Stomach (tissue), 9 donors: ENCODE measurements around the gene IFNG-AS1. TPM values are rescaled to one million over a fixed set of nuclear protein-coding genes. Genes with fewer than 3 reads are reported as not detected.

Experiments
- DNase-seq, 2 donors: peaks; one replicate each; pipeline versions ENCODE4 v3.0.0 to v3.0.0-alpha.2; 2013 to 2019
- H3K27ac ChIP-seq, 5 donors: fragments of 200-600 bp in 4 of 5; sonication (generic) in 4 of 5; one replicate each; pipeline ENCODE4 v1.5.1; 2013 to 2019; ENCODE audit warnings: mild to moderate bottlenecking in 1 of 5, moderate library complexity in 1 of 5
- H3K27me3 ChIP-seq, 3 donors: fragments of 200-600 bp; sonication (generic); one replicate each; pipeline ENCODE4 v1.5.1; 2017 to 2019; ENCODE audit warnings: mixed run types in 1 of 3
- H3K36me3 ChIP-seq, 4 donors: fragments of 200-600 bp; sonication (generic); 1 replicate in 3 of 4; 2 replicates in 1 of 4; pipeline ENCODE4 v1.5.1; 2016 to 2019
- H3K4me1 ChIP-seq, 4 donors: fragments of 200-600 bp; sonication (generic); one replicate each; pipeline ENCODE4 v1.5.1; 2016 to 2019
- H3K4me3 ChIP-seq, 4 donors: fragments of 200-600 bp; sonication (generic) in 3 of 4; one replicate each; pipeline ENCODE4 v1.5.1; 2016 to 2019; ENCODE audit warnings: mild to moderate bottlenecking in 1 of 4
- H3K9me3 ChIP-seq, 4 donors: fragments of 200-600 bp; sonication (generic); one replicate each; pipeline ENCODE4 v1.5.1; 2016 to 2019
- CTCF ChIP-seq, 7 experiments: fragments of 450-650 bp in 4 of 7; fragments of 200-600 bp in 3 of 7; sonication (generic) in 3 of 7; IDR thresholded peaks; one replicate each; pipeline ENCODE4 v1.5.1; 2016 to 2019; ENCODE audit warnings: antibody characterized with exemption in 7 of 7, control low read depth in 2 of 7, mild to moderate bottlenecking in 1 of 7
- EP300 ChIP-seq: sonication (generic); formaldehyde crosslinking; IDR thresholded peaks from one replicate; pipeline ENCODE4 v1.6.1; 2017; ENCODE audit warnings: antibody characterized with exemption
- POLR2A ChIP-seq, 4 donors: fragments of 450-650 bp; IDR thresholded peaks; one replicate each; pipeline ENCODE4 v1.6.1; 2016; ENCODE audit warnings: antibody characterized with exemption in 4 of 4, control low read depth in 2 of 4, mild to moderate bottlenecking in 1 of 4, moderate library complexity in 1 of 4
- POLR2AphosphoS5 ChIP-seq, 3 donors: sonication (generic); formaldehyde crosslinking; IDR thresholded peaks; one replicate each; pipeline ENCODE4 v1.6.1; 2016; ENCODE audit warnings: antibody characterized with exemption in 3 of 3
- WGBS, 5 donors: extraction: QIAGEN DNeasy Blood & Tissue Kit in 3 of 5; methylation state at CpG; one replicate each; pipeline versions ENCODE4 v1.1.5 to v1.1.7; 2013 to 2018; 5-methylcytosine and 5-hydroxymethylcytosine counted together
- intact Hi-C: fragments of 100-400 bp; cut with DNase I; formaldehyde crosslinking; loops from one replicate; pipeline ENCODE4 v1.15.1; 2023; ENCODE audit warnings: low total_unique reads
- polyA plus RNA-seq, 3 donors: library from polyadenylated mRNA; stranded (reverse); fragments of 200-250 nt; gene quantifications; one replicate each; pipeline ENCODE4 v1.2.3, GENCODE V29; 2013
- total RNA-seq, 5 donors: library from RNA; depleted of rRNA; stranded (reverse); fragments of >200 nt; gene quantifications; one replicate each; pipeline versions ENCODE4 v1.1.0 to v1.2.3, GENCODE V29; 2014 to 2016
- donor health status: healthy with polysubstance abuse.
- donor health status: Bipolar disorder and iron deficiency.
- donor health status: healthy.

The IFNG-AS1 gene
- total and polyA plus RNA-seq, 8 donors, result not detected

- H3K9me3 ChIP-seq, result no peaks in the 10 kb centered on the region
- no peak for TF ChIP-seq CTCF (IDR thresholded peaks at IDR 0.05)
- TF ChIP-seq POLR2A (IDR thresholded peaks at IDR 0.05), result no peak
- no peak for TF ChIP-seq POLR2AphosphoS5 (IDR thresholded peaks at IDR 0.05)
- no peak for TF ChIP-seq EP300
- no peaks in the 10 kb centered on the region for H3K27me3 ChIP-seq
- H3K36me3 ChIP-seq, result no peaks in the 10 kb centered on the region
- intact Hi-C loops, result no loop called here
- no peak for DNase-seq
- H3K4me1 ChIP-seq, result no peaks in the 10 kb centered on the region
- 96 to 97% (median 97%) methylated on average over 4 of the region's 4 CpGs for WGBS, 5 donors
- no peak overlapping the region for H3K27ac ChIP-seq
- no peak overlapping the region for H3K4me3 ChIP-seq
Observed at GRCh38 chr12:68016136-68016535, 26.9 kb downstream of the IFNG-AS1 start.

- intact Hi-C loops, result no loop called here
- Histone ChIP-seq H3K4me1 (no peaks in the 10 kb centered on the region), H3K36me3 (no peaks in the 10 kb centered on the region), H3K9me3 (peaks cover 0 to 4% (median 0%) of the 10 kb centered on the region in 4 donors), H3K27ac (no peak overlapping the region), H3K27me3 (no peaks in the 10 kb centered on the region), H3K4me3 (no peak overlapping the region)
- no peak for DNase-seq
- TF ChIP-seq CTCF (IDR thresholded peaks at IDR 0.05) (no peak), POLR2AphosphoS5 (IDR thresholded peaks at IDR 0.05) (no peak), EP300 (no peak), POLR2A (IDR thresholded peaks at IDR 0.05) (no peak)
Observed at GRCh38 chr12:68018315-68018714, 29.1 kb downstream of the IFNG-AS1 start.

GRCh38 chr12:68020049-68020448 is 30.8 kb downstream of the IFNG-AS1 start:
- DNase-seq, result no peak
- TF ChIP-seq EP300, result no peak
- no peak for TF ChIP-seq POLR2AphosphoS5 (IDR thresholded peaks at IDR 0.05)
- TF ChIP-seq CTCF (IDR thresholded peaks at IDR 0.05), result no peak
- TF ChIP-seq POLR2A (IDR thresholded peaks at IDR 0.05), result no peak
- H3K9me3 ChIP-seq, result peaks cover 0 to 4% (median 0%) of the 10 kb centered on the region in 4 donors
- no peaks in the 10 kb centered on the region for H3K4me1 ChIP-seq
- no peak overlapping the region for H3K27ac ChIP-seq
- H3K27me3 ChIP-seq, result no peaks in the 10 kb centered on the region
- 71 to 91% (median 81%) methylated on average over 6 of the region's 6 CpGs for WGBS, 5 donors
- intact Hi-C loops, result no loop called here
- H3K4me3 ChIP-seq, result no peak overlapping the region
- H3K36me3 ChIP-seq, result no peaks in the 10 kb centered on the region

GRCh38 chr12:68020699-68021098 is 31.5 kb downstream of the IFNG-AS1 start:
- intact Hi-C loops, result no loop called here
- TF ChIP-seq CTCF (IDR thresholded peaks at IDR 0.05) (no peak), POLR2AphosphoS5 (IDR thresholded peaks at IDR 0.05) (no peak), POLR2A (IDR thresholded peaks at IDR 0.05) (no peak), EP300 (no peak)
- DNase-seq, result no peak
- no peaks in the 10 kb centered on the region for H3K27me3 ChIP-seq
- H3K4me3 ChIP-seq, result no peak overlapping the region
- peaks cover 0 to 4% (median 0%) of the 10 kb centered on the region in 4 donors for H3K9me3 ChIP-seq
- H3K27ac ChIP-seq, result no peak overlapping the region
- no peaks in the 10 kb centered on the region for H3K4me1 ChIP-seq
- H3K36me3 ChIP-seq, result no peaks in the 10 kb centered on the region
- WGBS, 5 donors, result 69 to 88% (median 82%) methylated on average over 5 of the region's 5 CpGs
